Measurements from ENCODE around the gene HYAL1.
"Not testable (repeated sequence)": the region's sequence is repeated elsewhere in the genome, so short reads cannot be mapped to it uniquely, and the experiment has no call there.

The HYAL1 gene

DNA sequence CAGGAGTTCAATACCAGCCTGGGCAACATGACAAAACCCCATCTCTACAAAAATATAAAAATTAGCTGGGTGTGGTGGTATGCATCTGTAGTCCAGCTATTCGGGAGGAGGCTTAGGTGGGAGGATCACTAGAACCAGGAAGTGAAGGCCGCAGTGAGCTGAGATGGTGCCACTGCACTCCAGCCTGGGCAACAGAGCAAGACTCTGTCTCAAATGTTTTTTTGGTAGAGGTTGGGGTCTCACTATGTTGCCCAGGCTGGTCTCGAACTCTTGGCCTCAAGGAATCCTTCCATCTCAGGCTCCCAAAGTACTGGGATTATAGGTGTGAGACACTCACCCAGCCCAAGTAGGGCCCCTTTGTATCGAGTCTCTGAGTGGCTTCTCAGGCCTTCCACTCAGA is 9.3 kb downstream of the HYAL1 start:
- DNase-seq (ENCODE audit: low spot score) = no peak

DNA sequence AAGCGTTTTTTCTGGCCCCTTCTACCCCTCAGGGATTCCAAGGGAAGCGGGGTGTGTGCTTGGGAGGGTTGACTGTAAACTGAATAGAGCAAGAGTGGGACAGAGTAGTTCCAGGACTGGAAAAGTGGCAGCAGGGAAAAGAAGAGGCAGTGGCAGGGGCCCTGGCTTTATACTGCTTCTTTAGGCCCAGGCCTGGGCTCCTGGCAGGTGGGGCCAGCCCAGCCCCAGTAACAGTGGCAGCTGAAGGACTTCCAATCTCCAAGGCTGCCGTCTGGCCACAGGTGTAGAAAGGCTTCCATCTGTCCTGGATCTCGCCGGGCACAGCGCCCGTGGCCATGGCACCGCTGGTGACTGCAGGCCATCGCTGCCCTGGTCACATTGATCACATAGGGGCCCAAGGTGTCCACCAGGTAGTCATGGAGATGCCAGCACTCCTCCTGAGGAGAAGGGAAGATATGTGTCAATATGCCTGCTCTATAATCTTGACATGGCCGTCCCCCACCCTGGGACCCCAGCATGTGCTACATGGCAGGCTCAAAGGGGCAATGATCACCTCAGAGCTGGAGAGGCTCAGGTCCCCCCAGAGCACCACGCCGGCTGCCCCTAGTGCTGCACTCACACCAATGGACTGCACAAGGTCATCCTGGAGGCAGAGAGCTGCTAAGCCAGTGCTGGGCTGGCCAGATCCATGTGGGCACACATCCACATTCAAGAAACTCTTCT is 10.1 kb downstream of the HYAL1 start:
- no peak for DNase-seq (ENCODE audit: low spot score)

DNA sequence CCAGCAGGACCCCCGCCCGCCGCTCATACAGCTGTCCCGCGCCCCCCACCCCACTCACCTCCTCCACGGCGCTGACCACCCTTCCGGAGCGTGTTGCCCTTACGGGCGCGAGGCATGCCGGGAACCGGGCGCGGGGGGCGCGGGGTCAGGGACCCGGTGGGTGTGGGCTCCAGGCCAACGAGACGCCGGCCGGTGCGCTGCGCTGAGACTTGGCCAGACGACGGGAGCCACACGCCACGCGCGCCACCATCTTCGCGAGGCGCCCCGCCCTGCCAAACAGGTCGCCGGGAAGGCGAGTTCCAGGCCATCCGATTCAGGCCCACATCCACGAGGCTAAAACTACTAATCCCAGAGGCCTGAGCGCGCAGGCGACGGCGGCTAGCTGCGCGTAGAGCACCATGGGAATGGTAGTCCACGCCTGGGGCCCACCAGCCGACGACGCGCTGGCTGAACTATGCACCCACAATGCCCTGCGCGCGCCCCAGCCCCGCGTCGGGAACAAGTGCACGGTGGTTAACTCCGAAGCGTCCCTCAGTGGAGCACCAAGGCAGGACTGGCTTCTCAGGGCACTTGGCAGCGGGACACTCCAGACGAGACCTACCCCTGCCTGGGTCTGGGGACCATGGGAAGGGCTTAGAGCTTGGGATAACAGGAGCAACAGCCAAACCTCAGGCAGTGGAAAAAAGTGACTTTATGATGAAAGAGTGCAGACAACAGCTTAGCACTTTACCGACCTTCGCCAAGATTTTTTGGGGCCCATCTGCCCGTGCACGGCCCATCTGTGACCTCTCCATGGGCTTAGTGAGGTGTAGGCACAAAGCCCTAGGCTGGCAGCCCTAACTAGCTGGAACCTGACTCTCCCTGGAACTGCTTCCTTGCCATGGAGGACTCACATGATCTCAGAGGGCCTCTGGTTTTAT is 11.0 kb downstream of the HYAL1 start, which contains the start of gene IFRD2:
IFRD2 (minus strand) TSS at position 271 of the 920 bp plus-strand sequence; CDS start at position 116, 155 bp downstream.
- peak; percentile 98 for DNase-seq (ENCODE audit: low spot score)

DNA sequence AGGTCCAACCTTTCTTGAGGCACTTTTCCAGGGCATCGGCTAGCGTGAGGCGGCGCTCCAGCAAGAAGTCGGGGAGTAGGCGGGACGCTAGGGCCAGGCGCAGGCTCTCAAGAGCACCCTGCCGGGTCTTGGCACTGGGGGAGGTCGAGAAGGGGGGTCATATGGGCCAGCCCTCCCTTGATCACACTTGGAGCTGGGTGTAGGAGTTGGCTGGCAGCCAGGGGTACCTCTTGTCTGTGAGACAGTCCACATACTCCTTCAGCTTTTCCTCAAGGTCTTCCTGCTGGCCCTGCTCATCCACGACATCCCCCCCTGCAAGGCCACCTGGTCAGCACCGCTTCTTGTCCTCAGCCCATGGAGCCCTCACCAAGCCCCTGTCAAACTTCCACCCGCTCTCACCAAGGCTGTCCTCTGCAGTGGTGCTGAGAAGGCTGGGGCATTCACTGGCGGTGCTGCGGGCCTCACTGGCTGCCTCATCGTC is 13.2 kb downstream of the HYAL1 start:
- no peak for DNase-seq (ENCODE audit: low spot score)

DNA sequence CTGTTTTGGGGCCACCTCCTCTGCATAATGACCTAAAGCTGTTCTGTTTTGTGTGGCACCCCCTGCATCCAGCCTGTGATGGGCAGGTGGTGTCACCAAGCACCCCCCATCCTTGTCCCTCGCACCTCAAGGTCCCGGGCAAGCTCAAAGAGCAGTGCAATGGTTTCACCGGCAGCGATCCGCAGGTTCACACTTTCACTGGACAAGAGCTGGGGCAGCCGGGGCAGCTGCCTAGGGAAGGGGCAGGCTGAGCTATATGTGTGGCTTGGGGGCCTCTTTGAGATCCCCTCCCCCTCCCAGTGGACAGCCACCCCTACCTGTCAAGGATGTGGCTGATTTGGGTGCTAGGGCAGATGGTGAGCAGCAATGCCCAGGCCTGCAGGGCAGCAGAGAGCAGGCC is 14.2 kb downstream of the HYAL1 start:
- no peak for DNase-seq (ENCODE audit: low spot score)

DNA sequence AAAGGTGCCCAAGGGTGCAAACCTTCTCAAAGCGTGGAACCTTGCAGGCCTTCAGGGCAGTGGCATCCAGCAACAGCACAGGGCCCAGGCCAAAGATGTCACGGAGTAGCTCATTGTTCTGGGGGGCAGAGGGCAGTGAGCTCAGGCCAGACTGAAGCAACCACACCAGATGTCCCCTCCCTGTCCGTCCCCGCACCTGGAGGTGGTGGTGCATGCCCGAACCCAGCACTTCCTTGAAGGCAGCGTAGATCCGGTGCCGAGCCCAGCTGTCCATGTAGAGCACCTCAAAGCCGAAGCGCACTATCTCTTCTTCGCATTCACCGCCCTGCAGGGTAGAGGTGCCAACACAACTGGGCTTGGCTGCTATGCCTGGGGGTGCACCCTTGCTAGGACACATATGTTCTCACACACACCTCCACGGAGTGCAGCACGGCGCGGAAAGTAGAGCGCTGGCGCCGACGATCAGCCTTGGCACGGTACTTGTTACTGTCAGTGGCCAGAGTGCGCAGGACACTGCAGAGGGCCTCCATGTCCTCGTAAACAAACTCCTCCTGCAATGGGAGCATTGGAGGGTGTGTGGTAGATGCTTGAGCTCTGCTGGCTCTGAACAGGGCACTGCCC is 14.9 kb downstream of the HYAL1 start:
- no peak for DNase-seq (ENCODE audit: low spot score)

DNA sequence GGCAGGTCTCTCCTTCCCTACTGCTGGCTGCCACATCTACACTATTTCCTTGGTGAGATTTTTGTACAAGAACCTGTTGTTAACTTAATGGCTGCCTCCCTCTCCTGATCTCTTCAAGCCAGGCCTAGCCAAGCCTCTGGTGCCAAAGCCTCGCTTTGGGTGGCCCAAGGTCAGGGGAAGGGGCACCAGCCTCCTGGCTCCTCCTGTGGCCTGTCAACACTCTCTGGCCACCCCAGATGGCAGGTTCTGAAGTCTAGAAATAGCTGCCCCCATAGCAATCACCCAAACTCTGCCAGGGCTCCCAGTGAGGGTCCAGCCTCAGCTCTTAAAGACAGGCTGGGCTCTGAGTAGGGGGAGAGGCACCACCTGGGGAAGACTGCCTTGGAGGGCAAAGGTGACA is 16.1 kb downstream of the HYAL1 start:
- no peak for DNase-seq (ENCODE audit: low spot score)

DNA sequence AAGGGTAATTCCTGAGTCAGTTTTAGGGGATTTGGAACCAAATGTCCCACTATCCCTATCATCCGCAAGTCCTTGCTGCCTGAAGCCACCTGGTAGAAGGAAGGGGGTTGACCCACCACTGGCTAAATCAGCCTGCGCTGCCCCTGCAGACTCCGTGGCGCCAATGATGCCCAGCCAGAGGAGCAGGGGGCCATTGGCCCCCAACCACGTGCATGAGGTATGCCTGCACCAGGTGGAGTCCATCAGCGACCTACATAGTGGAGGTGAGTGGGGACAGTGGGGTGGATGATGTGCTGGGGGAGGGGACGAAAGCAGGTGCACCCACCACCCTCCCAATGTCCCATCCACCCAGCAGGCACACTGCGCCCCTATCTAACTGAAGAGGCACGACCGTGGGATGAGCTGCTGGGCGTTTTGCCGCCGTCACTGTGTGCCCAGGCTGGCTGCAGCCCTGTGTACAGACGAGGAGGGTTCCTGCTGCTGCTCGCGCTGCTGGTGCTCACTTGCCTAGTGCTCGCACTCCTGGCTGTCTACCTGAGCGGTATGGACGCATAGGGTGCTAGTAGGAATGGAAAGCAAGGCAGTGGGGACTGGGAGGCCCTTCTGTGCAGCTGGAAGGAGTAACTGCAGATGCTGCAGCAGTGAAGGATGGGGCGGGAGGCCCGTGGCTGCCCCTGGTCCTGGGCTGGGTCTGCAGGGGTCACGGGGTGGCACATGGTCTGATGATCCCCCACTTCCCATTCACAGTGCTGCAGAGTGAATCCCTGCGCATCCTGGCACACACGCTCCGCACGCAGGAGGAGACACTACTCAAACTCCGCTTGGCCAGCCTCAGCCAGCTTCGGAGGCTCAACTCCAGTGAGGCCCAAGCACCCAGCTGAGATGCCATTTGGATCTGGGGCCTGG is 16.8 kb downstream of the HYAL1 start:
- no peak for DNase-seq (ENCODE audit: low spot score)

DNA sequence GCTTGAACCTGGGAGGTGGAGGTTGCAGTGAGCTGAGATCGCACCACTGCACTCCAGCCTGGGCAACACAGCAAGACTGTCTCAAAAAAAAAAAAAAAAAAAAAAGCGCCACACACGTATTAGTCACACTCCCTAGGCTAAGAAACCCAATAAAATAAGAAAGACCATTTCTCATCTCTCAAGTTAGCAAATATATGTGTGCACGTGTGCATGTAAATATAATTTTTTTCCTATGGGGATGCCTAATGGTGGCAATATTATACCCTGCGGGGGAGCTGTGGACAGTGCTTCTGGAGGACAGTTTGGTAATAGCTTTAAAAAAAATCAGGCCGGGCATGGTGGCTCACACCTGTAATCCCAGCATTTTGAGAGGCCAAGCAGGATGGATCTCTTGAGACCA is 19.3 kb downstream of the HYAL1 start:
- not testable (repeated sequence) for DNase-seq (ENCODE audit: low spot score)

DNA sequence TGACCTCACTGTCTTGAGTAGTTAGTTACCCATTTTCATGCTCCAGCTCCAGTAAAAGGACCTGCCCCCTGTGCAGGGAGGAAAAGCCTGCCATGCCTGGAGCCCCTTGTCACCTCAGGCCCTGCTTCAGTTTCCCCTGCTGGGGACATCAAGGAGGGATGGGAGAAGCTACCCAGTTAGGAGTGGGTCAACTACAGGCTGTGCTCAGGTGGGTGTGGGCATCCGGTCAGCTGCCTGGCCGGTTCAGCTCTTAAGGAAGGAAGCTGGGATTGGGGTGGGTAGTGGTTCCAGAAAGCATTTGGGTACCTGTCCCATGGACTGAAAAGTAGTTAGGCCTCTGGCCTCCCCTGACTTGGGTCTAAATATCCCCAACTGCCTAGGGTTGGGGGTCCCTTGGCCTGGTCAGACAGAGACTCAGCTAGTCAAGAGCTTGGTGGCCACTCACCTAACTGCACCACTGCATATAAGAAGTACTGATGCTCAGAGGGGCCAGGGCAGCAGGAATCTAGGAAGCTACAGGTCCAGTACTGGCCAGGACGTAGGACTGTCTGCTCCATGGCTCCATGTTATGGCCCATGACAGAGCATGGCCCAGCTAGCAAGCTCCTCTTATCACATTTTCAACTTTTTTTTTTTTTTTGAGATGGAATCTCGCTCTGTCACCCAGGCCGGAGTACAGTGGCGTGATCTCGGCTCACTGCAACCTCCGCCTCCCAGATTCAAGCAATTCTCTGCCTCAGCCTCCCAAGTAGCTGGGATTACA is 23.9 kb downstream of the HYAL1 start:
- no peak for DNase-seq (ENCODE audit: low spot score)

DNA sequence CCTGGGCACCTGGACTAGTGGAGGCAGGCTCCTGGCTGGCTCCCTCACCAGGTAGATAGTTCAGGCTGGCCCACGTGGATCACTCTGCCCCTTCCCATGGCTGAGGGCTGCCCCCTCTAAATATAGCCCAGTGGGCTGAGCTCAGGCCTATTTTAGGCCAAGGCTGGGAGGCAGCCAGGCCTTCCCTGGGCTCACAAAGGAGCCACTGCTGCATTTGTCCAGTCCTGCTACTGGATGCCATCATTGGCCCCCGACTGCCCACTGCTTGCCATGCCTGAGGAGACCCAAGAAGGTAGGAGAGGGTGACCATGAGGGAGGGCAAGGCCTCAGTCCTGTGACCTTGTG is 24.5 kb downstream of the HYAL1 start, which contains the start of gene LSMEM2:
LSMEM2 (plus strand) TSS at position 208 of the 345 bp plus-strand sequence; CDS start at position 235, 27 bp downstream.
- DNase-seq (ENCODE audit: low spot score) = no peak

DNA sequence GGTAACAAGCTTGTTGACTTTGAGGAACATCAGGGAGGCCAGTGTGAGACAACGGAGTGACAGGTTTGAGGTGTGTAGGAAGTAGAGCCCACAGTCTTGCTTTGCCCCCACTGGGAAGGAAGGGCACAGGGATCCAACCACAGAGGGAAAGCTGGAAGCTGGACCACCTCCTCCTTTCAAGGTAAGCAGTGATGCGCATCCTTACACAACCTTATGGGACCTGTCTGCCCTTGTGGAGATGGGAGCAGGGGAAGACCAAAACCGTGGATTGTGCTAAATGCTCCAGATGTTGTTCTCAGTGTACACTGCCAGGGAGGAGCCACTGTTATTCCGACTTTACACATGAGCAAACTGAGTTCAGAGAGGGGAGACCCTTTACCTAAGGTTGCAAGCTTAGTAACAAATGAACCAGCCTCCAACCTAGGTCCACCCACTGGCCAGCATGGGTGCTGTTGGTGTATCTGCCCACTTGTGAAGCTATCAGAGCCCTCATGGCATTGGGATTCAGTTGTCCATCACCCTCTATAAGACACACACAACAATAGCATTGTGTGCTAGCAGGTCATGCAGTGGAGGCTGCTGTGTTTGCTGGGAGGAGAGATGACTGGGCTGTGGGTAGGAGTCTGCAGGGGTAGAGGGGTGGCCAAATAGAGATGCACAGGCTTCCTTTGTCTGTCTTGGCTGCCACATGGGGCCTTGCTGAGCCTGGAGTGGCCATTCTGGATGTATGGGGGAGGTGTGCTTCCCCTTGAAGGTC is 25.1 kb downstream of the HYAL1 start:
- DNase-seq (ENCODE audit: low spot score) = no peak

DNA sequence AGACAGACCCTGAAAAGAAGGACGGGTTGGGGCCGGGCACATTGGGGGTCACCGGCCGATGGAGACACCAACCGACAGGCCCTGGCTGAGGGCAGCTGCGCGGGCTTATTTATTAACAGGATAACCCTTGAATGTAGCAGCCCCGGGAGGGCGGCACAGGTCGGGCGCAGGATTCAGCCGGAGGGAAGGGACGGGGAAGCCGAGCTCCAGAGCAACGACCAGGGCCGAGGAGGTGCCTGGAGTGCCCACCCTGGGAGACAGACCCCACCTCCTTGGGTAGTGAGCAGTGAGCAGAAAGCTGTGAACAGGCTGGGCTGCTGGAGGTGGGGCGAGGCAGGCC is 26.6 kb downstream of the HYAL1 start:
- DNase-seq (ENCODE audit: low spot score) = no peak

DNA sequence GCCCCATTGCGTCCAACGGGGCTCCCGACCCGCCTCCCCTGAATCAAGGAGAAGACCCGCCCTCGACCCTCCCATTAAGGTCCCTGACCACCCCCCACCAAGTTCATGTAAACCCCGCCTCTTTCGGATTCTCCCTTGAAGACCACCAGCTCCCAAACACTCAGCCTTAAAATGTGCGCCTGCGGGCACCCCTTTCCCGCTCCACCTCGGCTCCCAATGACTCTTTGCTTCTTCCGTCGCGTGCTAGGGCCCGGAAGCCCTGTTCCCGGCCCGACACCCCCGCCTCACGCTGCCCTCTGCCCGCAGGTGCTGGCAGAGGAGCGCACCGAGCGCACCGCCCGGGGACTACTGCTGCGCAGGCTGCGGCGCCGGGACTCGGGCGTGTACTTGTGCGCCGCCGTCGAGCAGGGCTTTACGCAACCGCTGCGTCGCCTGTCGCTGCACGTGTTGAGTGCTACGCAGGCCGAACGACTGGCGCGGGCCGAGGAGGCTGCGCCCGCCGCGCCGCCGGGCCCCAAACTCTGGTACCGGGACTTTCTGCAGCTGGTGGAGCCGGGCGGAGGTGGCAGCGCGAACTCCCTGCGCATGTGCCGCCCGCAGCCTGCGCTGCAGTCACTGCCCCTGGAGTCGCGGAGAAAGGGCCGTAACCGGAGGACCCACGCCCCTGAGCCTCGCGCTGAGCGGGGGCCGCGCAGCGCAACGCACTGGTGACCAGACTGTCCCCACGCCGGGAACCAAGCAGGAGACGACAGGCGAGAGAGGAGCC is 27.2 kb downstream of the HYAL1 start:
- no peak for DNase-seq (ENCODE audit: low spot score)

DNA sequence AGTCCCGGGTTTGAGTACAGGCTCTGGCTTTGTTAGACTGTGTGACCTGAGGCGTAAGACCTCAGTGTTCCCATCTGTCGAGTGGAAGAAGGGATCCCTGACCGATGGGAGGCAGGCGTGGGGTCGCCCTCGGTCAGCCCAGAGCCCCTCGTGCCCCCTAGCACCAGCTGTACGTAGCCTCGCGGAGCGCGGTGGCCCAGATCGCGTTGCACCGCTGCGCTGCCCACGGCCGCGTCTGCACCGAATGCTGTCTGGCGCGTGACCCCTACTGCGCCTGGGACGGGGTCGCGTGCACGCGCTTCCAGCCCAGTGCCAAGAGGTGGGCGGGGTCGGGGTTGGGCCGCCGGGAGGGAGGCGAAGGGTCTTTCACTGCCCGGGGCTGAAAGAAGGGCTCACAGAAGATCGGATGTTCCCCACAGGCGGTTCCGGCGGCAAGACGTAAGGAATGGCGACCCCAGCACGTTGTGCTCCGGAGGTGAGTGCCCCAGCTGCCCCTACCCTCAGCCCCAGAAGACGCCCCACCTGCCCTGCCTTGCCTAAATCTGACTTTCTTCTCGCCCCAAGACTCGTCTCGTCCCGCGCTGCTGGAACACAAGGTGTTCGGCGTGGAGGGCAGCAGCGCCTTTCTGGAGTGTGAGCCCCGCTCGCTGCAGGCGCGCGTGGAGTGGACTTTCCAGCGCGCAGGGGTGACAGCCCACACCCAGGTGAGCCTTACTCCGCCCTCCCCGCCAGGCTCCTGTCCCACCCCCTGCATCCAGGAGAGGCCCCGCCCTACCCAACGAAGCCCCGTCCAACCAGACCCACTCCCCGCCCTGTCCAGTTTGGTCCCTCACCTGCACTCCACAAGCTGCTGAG is 28.0 kb downstream of the HYAL1 start:
- no peak for DNase-seq (ENCODE audit: low spot score)

DNA sequence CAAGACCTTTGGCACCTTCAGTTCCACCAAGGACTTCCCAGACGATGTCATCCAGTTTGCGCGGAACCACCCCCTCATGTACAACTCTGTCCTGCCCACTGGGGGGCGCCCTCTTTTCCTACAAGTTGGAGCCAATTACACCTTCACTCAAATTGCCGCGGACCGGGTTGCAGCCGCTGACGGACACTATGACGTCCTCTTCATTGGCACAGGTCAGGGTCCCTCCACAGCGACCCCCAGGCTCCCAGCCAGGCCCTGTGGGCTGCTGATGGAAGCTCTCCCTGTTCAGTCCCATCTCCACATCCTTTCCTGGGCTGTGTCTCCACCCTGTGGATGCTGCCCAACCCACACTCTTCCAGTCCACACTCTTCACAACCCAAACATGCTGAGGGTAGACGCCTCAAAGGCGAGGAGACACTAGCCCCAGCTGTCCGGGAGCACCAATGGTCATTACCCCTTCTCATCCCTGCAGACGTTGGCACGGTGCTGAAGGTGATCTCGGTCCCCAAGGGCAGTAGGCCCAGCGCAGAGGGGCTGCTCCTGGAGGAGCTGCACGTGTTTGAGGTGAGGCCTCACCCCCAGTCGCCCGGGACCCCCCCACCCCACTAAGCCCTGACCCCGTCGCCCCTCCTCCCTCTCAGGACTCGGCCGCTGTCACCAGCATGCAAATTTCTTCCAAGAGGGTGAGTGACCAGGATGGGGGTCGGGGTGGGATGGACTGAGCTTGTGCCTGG is 28.8 kb downstream of the HYAL1 start:
- peak; percentile 68 for DNase-seq (ENCODE audit: low spot score)

DNA sequence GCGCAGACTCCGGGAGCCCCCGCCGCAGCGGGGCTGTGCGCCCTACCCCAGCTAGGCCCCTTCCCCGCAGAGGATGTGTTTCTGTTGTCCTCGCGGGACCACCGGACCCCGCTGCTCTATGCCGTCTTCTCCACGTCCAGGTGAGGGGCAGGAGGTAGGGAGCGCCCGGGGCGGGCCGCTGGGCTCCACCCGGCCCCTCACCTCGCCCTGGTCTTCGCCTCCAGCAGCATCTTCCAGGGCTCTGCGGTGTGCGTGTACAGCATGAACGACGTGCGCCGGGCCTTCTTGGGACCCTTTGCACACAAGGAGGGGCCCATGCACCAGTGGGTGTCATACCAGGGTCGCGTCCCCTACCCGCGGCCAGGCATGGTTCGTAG is 29.7 kb downstream of the HYAL1 start:
- no peak for DNase-seq (ENCODE audit: low spot score)

Data from cerebellar cortex (tissue), 1 donor.